Endometrial microvascular endothelial cells (primary cell): ENCODE results near the gene ATP1A3. TPM values are rescaled to one million over a fixed set of nuclear protein-coding genes. Genes with fewer than 3 reads are reported as not detected.

Experiments used
- in situ Hi-C: cut with HindIII; loops from 2 replicates; pipeline ENCODE4 v1.10.0; 2017; ENCODE audit warnings: low sequenced_read_pairs, low pct_unique_long_range_greater_than_20kb; ENCODE audit errors: inconsistent ontology term
- total RNA-seq: library from RNA; depleted of rRNA; stranded (reverse); fragments of >200 nt; gene quantifications from one replicate; pipeline ENCODE4 v1.2.3, GENCODE V29; 2015; ENCODE audit errors: inconsistent ontology term

Gene ATP1A3
- total RNA-seq, 1 donor from 2014 or later, result under 0.01 TPM

GRCh38 chr19:41924151-41925145, 69.6 kb downstream of the ATP1A3 start:
- in situ Hi-C loops, result no loop called here

DNA sequence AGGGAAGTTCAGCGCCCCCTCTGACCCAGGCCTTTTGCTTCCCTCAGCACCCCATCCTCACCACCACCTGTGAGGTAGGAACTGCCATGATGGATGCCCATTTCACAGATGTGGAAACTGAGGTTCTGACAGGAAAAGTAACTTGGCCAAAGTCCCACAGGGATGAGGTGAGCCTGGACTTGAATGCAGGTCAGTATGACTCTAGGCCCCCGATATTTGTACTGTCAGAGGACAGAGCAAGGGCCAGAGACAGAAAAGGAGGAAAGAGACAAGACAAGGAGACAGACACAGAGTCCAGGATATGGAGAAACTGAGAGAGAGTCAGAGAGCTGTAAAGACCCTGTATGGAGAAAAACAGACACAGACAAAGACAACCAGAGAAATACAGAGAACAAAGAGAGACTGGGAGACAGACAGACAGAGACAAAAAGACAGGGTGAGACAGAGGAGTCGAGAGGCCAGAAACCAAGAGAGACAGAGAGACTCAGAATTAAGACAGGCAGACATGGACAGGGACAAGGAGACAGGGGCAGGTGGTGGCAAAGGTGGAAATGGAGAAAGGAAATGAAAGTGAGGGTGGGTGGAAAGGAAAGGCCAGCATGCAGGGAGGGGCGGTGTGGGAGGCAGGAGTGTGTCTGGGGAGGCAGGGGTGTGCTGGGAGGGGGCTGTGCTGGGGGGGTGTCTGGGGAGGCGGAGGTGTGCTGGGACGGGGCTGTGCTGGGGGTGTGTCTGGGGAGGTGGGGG, 70.8 kb downstream of the ATP1A3 start:
- in situ Hi-C loops, result no loop called here

- in situ Hi-C loops, result no loop called here
Measured at GRCh38 chr19:41922585-41922984, 71.4 kb downstream of the ATP1A3 start.

DNA sequence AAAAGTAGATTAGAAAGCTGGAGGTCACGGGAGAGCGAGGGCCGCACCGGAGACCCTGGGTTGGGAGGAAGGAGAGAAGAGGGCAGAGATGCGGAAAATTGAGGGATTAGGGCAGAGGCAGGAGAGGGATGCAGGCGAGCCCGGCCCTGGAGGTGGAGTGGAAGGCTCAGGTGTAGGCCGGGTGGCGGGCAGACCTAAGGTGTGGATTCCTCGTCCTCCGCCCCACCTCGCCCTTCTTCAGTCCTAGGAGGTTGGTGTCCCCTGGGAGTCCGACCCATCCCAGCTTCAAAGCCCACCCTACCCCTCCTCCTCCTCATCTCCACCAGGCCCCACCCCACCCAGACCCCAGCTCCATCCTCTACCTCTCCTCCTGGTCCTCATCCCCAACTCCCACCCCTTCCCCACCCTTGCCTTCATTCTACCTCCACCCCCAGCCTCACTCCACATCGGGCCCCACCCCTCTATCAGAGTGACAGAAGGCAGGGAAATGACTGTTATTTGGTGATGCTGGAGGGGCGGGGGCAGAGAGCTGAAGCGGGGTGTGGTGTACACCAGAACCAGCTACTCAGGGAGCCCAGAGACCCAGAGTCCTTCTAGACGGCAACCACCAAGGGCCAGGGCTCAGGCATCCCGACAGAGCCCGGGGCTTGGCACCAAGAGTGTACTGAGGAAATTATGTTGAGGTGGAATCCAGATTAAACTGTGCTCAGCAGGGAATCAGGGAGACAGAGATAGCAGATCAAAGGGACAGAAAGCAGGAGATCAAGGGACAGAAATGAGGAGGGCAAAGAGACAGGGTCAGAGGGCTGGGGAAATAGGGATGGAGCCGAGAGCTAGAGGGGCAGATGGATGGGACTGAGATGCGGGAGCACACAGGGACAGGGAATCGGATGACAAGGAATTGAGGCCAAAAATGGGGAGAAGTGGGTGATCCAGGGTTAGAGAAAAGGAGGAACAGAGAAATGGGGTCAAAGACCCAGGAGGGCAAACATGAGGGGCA, 72.2 kb downstream of the ATP1A3 start:
- in situ Hi-C loops, result no loop called here

DNA sequence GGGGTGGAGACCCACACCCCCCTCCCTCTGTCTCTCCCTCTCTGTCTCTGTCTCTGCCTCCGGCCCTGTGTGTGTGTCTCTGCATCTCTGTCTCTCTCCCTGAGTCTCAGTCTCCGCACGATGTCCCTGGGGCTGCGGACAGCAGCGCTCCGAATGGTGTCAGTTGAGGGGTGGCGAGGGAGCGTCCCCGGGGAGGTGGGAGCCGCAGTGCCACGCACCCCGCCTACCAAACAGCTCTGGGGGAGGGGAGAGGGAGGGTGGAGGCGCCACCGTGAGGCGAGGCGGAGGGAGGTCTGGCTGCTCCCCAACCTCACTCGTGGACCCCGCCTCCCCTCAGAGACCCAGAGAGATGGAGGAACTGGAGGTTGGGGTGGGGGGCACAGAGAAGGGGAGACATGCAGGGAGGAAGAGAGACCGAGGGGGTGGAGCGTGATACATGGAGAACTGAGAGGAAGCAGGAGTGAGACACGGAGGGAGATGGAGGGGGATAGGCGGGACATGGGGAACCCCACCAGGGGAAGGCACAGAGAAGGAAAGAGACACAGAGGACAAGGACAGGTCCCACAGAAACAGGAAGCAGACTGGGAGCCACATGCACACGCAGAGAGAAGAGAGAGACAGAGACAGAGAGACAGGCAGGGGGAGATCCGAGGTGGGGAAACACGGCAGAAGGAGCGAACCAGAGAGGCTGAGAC, 73.0 kb downstream of the ATP1A3 start:
- in situ Hi-C loops, result no loop called here

GRCh38 chr19:41919948-41920712, 73.9 kb downstream of the ATP1A3 start:
- in situ Hi-C loops, result no loop called here

GRCh38 chr19:41918653-41919244, 75.3 kb downstream of the ATP1A3 start:
- in situ Hi-C loops, result no loop called here

GRCh38 chr19:41918095-41918494, 75.9 kb downstream of the ATP1A3 start:
- in situ Hi-C loops, result no loop called here

DNA sequence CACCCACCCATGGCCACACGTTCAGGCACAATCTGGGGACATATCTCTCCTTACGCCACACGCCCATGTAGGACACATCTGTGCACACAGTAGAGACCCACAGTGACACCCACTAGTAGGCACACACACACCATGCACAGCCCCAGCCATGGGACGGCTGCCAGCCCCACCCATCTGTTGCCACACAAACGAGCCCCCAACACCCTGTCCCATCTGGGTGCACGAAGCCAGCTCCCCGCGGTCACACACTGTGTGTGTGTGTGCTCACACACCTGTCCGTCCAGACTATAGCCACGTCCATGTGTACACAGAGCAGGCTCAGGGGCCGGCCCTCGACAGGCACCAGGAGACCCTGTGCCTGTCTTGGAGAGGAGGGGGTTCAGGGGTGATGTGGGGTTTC, 76.4 kb downstream of the ATP1A3 start:
- in situ Hi-C loops, result no loop called here

Other genes with a start within 250 kb of the ATP1A3 start
- gene CEACAM6, start 238.7 kb downstream of the ATP1A3 start, total RNA-seq, result not detected
- not detected for gene CEACAM3, start 197.6 kb downstream of the ATP1A3 start, total RNA-seq
- gene LYPD4, start 149.5 kb downstream of the ATP1A3 start, total RNA-seq, result not detected
- gene DMRTC2, start 149.2 kb downstream of the ATP1A3 start, total RNA-seq, result not detected
- 1,714 TPM for gene RPS19, start 134.0 kb downstream of the ATP1A3 start, total RNA-seq
- gene CD79A, start 117.0 kb downstream of the ATP1A3 start, total RNA-seq, result not detected
- 89.6 TPM for gene ARHGEF1, start 111.0 kb downstream of the ATP1A3 start, total RNA-seq
- not detected for gene ERFL, start 65.8 kb downstream of the ATP1A3 start, total RNA-seq
- 131 TPM for gene RABAC1, start 34.9 kb downstream of the ATP1A3 start, total RNA-seq
- not detected for gene GRIK5, start 76.0 kb upstream of the ATP1A3 start, total RNA-seq
- 11.6 TPM for gene ZNF574, start 81.9 kb upstream of the ATP1A3 start, total RNA-seq
- 0.84 TPM for gene POU2F2, start 138.2 kb upstream of the ATP1A3 start, total RNA-seq
- gene DEDD2, start 223.4 kb upstream of the ATP1A3 start, total RNA-seq, result 46.6 TPM
- gene ZNF526, start 226.1 kb upstream of the ATP1A3 start, total RNA-seq, result 6.7 TPM
- gene GSK3A, start 248.4 kb upstream of the ATP1A3 start, total RNA-seq, result 33.9 TPM